Measurements from ENCODE around the gene CDH4. TPM values are rescaled to one million over a fixed set of nuclear protein-coding genes. Genes with fewer than 3 reads are reported as not detected.

Gene CDH4
- total and polyA plus RNA-seq, 2 of the 8 experiments (the other 6 are each of a cell fraction or from before 2014, with no cell fraction given) = 4.3 to 7.9 TPM

- no peak overlapping the region for H2BK15ac ChIP-seq (ENCODE audit: low read length)
- FAIRE-seq = no peak
- no peak overlapping the region for H3K18ac ChIP-seq (ENCODE audit: extremely low read depth, low read length)
- WGBS, 2 experiments (ENCODE audit: extremely low coverage in 1 of 2, insufficient coverage in 1 of 2, insufficient read length in 1 of 2, insufficient replicate concordance in 2 of 2, low coverage in 1 of 2, low lambda C conversion rate in 2 of 2, missing lambda C conversion rate in 1 of 2) = 95% methylated on average over 12 of the region's 12 CpGs; no CpG with 5 or more reads in 1 of the 2 experiments
- no peak overlapping the region for H2BK12ac ChIP-seq (ENCODE audit: low read depth, low read length)
- no peak overlapping the region for H2BK20ac ChIP-seq (ENCODE audit: low read length)
- H3K9ac ChIP-seq (replicated peaks in 1 of 4; ENCODE audit: extremely low read depth in 1 of 4, low read depth in 3 of 4, low read length in 3 of 4) = no peak overlapping the region; a peak in 1 of 7 replicates
- no peak overlapping the region for H3K14ac ChIP-seq (ENCODE audit: insufficient read length)
- H3K9me3 ChIP-seq (ENCODE audit: insufficient read depth in 2 of 2, low read depth in 1 of 2, low read length in 1 of 2) = peaks cover 0 to 1% of the 10 kb centered on the region in 2 experiments; a peak in 1 of 4 replicates
- H3K4me2 ChIP-seq (ENCODE audit: insufficient read depth in 1 of 2, low read depth in 2 of 2, low read length in 2 of 2) = no peak overlapping the region
- H3K27me3 ChIP-seq (replicated peaks in 1 of 4; ENCODE audit: control insufficient read depth in 3 of 4, extremely low read depth in 1 of 4, insufficient read depth in 3 of 4, low read length in 3 of 4) = peaks cover 0 to 2% (median 0%) of the 10 kb centered on the region in 4 experiments; a peak in 1 of 7 replicates
- DNase-seq (ENCODE audit: low read depth in 1 of 2, low spot score in 2 of 2) = no peak
- H3K27ac ChIP-seq (ENCODE audit: low read depth, low read length) = no peak overlapping the region; the same call in 1 of the 2 replicates
- H4K5ac ChIP-seq (ENCODE audit: insufficient read length, low read depth, low read length) = no peak overlapping the region
- no peak overlapping the region; the same call in 1 of the 2 replicates for H2AK5ac ChIP-seq (ENCODE audit: low read depth, low read length)
- peaks cover 0 to 3% of the 10 kb centered on the region in 2 experiments for H4K20me1 ChIP-seq (replicated peaks in 1 of 2; ENCODE audit: control insufficient read depth in 1 of 2, insufficient read depth in 2 of 2, low read length in 2 of 2)
- no peak overlapping the region for H2AFZ ChIP-seq (ENCODE audit: low read length)
- no peak overlapping the region for H3K4ac ChIP-seq (replicated peaks; ENCODE audit: insufficient read length, low read depth, low read length)
- peaks cover 0 to 9% (median 5%) of the 10 kb centered on the region in 4 experiments; a peak in 4 of 7 replicates for H3K4me1 ChIP-seq (replicated peaks in 1 of 4; ENCODE audit: control insufficient read depth in 3 of 4, insufficient read depth in 4 of 4, low read length in 3 of 4)
- no peak overlapping the region for H4K8ac ChIP-seq (ENCODE audit: extremely low read depth, insufficient read depth, low read length)
- H3K56ac ChIP-seq (replicated peaks; ENCODE audit: insufficient read length, low read depth, low read length) = no peak overlapping the region
- ChIA-PET POLR2A (ENCODE audit: partially characterized antibody) (no interaction called here), CTCF (ENCODE audit: partially characterized antibody) (interaction anchor here (1.2 to 1.5 kb wide), 3 partner anchors 9 to 23 kb away, joined by 3 to 5 read pairs (median 3); no protein-coding TSS in a partner anchor)
- H3K36me3 ChIP-seq (ENCODE audit: control insufficient read depth in 2 of 4, insufficient read depth in 4 of 4, low read length in 3 of 4) = no peaks in the 10 kb centered on the region
- TF ChIP-seq CREB1 (IDR thresholded peaks at IDR 0.05) (no peak), KDM4A (IDR thresholded peaks at IDR 0.05; ENCODE audit: low read depth, low read length, severe bottlenecking) (no peak), BCL11A (IDR thresholded peaks at IDR 0.05; ENCODE audit: low read depth in 2 of 2, low read length in 2 of 2) (no peak), SAP30 (IDR thresholded peaks at IDR 0.05; ENCODE audit: insufficient read depth, insufficient replicate concordance, low read length) (no peak), EGR1 (IDR thresholded peaks at IDR 0.05; ENCODE audit: borderline replicate concordance, low read depth, low read length) (no peak), CHD1 (IDR thresholded peaks at IDR 0.05; ENCODE audit: low read depth, low read length) (no peak), JUN (IDR thresholded peaks at IDR 0.05; ENCODE audit: low read depth, low read length) (no peak), ATF3 (IDR thresholded peaks at IDR 0.05; ENCODE audit: insufficient read depth, low read depth, low read length) (no peak), POLR2AphosphoS5 (IDR thresholded peaks at IDR 0.05; ENCODE audit: low read depth, low read length) (no peak), HDAC6 (IDR thresholded peaks at IDR 0.05; ENCODE audit: low read depth, low read length) (no peak), YY1 (IDR thresholded peaks at IDR 0.05; ENCODE audit: low read depth, low read length) (no peak), TAF7 (optimal IDR thresholded peaks at IDR 0.05; ENCODE audit: borderline replicate concordance, low read depth, low read length) (no peak), SP1 (IDR thresholded peaks at IDR 0.05; ENCODE audit: low read depth, low read length) (no peak)
- H3K23me2 ChIP-seq (ENCODE audit: low read depth, low read length) = peaks cover 5% of the 10 kb centered on the region; the same call in 1 of the 2 replicates
- no peak overlapping the region for H2BK5ac ChIP-seq (ENCODE audit: low read depth, low read length)
- H3K4me3 ChIP-seq (ENCODE audit: extremely low read depth in 1 of 4, insufficient read depth in 2 of 4, low read depth in 3 of 4, low read length in 4 of 4) = no peak overlapping the region
- no peak overlapping the region for H2BK120ac ChIP-seq (replicated peaks; ENCODE audit: low read depth, low read length)
- H3K23ac ChIP-seq (ENCODE audit: insufficient read length) = no peak overlapping the region
- no peaks in the 10 kb centered on the region for H3K79me2 ChIP-seq (ENCODE audit: control insufficient read depth in 1 of 2, insufficient read depth in 2 of 2, low read length in 2 of 2)
- peak overlapping the region; percentile 34 for H4K91ac ChIP-seq (replicated peaks; ENCODE audit: insufficient read length, low read length)
- H3K79me1 ChIP-seq (ENCODE audit: low read depth, low read length) = no peaks in the 10 kb centered on the region
These were observed 139.1 kb downstream of the CDH4 start for GRCh38 chr20:61391185-61391584.

Measured in H1 (cell line).